GM23338 (cell line): ENCODE data around the gene ARHGEF11. TPM values are rescaled to one million over a fixed set of nuclear protein-coding genes. Genes with fewer than 3 reads are reported as not detected.

Experiments
- ATAC-seq: fragments of 200-7000 bp; cut with Tn5 transposase; 3 replicates; pipeline ENCODE4 v1.9.1; 2020
- DNase-seq: peaks from one replicate; pipeline ENCODE4 v3.0.0-alpha.2; 2015; ENCODE audit warnings: low spot score
- H2AFZ ChIP-seq: fragments of 200-600 bp; sonication (generic); 2 replicates; pipeline ENCODE4 v1.8.0; 2016; ENCODE audit warnings: antibody characterized with exemption, mild to moderate bottlenecking, moderate library complexity
- H3F3A ChIP-seq: fragments of 200-600 bp; sonication (generic); replicated peaks from 2 replicates; pipeline ENCODE4 v1.8.0; 2017; ENCODE audit warnings: antibody characterized with exemption, mixed run types, low read depth
- H3K27ac ChIP-seq: fragments of 200-600 bp; sonication (generic); 2 replicates; pipeline ENCODE4 v1.6.1; 2016; ENCODE audit warnings: low read depth
- H3K27me3 ChIP-seq: fragments of 200-600 bp; sonication (generic); 2 replicates; pipeline ENCODE4 v1.8.0; 2016; ENCODE audit warnings: mild to moderate bottlenecking, mixed run types, moderate library complexity; ENCODE audit not compliant: insufficient read depth
- H3K36me3 ChIP-seq: fragments of 200-600 bp; sonication (generic); 2 replicates; pipeline ENCODE4 v1.8.0; 2016; ENCODE audit warnings: mild to moderate bottlenecking; ENCODE audit not compliant: insufficient read depth
- H3K4me1 ChIP-seq: fragments of 200-600 bp; sonication (generic); 2 replicates; pipeline ENCODE4 v1.8.0; 2016; ENCODE audit warnings: mild to moderate bottlenecking, moderate library complexity; ENCODE audit not compliant: insufficient read depth
- H3K4me2 ChIP-seq: fragments of 200-600 bp; sonication (generic); 2 replicates; pipeline ENCODE4 v1.7.1; 2017; ENCODE audit warnings: mixed run types
- H3K4me3 ChIP-seq: fragments of 200-600 bp; sonication (generic); 2 replicates; pipeline ENCODE4 v1.6.1; 2016; ENCODE audit warnings: mixed run types
- H3K79me2 ChIP-seq: fragments of 200-600 bp; sonication (generic); replicated peaks from 2 replicates; pipeline ENCODE4 v1.8.0; 2017; ENCODE audit warnings: mild to moderate bottlenecking; ENCODE audit not compliant: insufficient read depth
- H3K9me2 ChIP-seq: fragments of 200-600 bp; sonication (generic); 2 replicates; pipeline ENCODE4 v1.8.0; 2017; ENCODE audit not compliant: insufficient read depth
- H4K20me1 ChIP-seq: fragments of 200-600 bp; sonication (generic); replicated peaks from 2 replicates; pipeline ENCODE4 v1.8.0; 2017; ENCODE audit warnings: mild to moderate bottlenecking; ENCODE audit not compliant: insufficient read depth
- H3K27ac Mint-ChIP-seq: 2 replicates; pipeline ENCODE4 v1.8.0; 2020; ENCODE audit warnings: inconsistent platforms, mild to moderate bottlenecking, moderate library complexity, mixed read lengths
- H3K27me3 Mint-ChIP-seq: 3 replicates; pipeline ENCODE4 v1.8.0; 2022; ENCODE audit warnings: low read depth, mild to moderate bottlenecking, moderate library complexity, mixed read lengths, inconsistent platforms; ENCODE audit not compliant: insufficient read depth, poor library complexity
- H3K36me3 Mint-ChIP-seq: 3 replicates; pipeline ENCODE4 v1.8.0; 2021; ENCODE audit warnings: low read depth, mild to moderate bottlenecking, inconsistent platforms, moderate library complexity, mixed read lengths
- H3K4me1 Mint-ChIP-seq: 3 replicates; pipeline ENCODE4 v1.8.0; 2020; ENCODE audit warnings: mild to moderate bottlenecking, inconsistent platforms, mixed read lengths
- H3K4me3 Mint-ChIP-seq: 3 replicates; pipeline ENCODE4 v1.8.0; 2021; ENCODE audit warnings: moderate library complexity, mild to moderate bottlenecking, inconsistent platforms, mixed read lengths
- H3K9me3 Mint-ChIP-seq: 3 replicates; pipeline ENCODE4 v1.8.0; 2020; ENCODE audit warnings: moderate library complexity, mild to moderate bottlenecking, inconsistent platforms, mixed read lengths
- CREB1 ChIP-seq: fragments of 250-450 bp; sonication (Bioruptor Pico); IDR thresholded peaks from 2 replicates; pipeline ENCODE4 v1.5.0; 2020; ENCODE audit warnings: low read depth, mild to moderate bottlenecking, moderate library complexity
- EZH2 ChIP-seq: fragments of 200-600 bp; sonication (generic); IDR thresholded peaks from one replicate; pipeline ENCODE4 v1.8.0; 2017; ENCODE audit warnings: antibody characterized with exemption, mild to moderate bottlenecking, low read depth; ENCODE audit not compliant: unreplicated experiment
- EZH2phosphoT487 ChIP-seq: fragments of 200-600 bp; sonication (generic); IDR thresholded peaks from one replicate; pipeline ENCODE4 v1.8.1; 2018; ENCODE audit warnings: antibody characterized with exemption; ENCODE audit not compliant: unreplicated experiment
- JUNB ChIP-seq: IDR thresholded peaks from one replicate; pipeline ENCODE4 v1.6.1; 2016; ENCODE audit warnings: antibody characterized with exemption; ENCODE audit not compliant: unreplicated experiment
- NANOG ChIP-seq: IDR thresholded peaks from 2 replicates; pipeline ENCODE4 v1.6.1; 2016; ENCODE audit warnings: antibody characterized with exemption, borderline replicate concordance
- POLR2AphosphoS5 ChIP-seq: IDR thresholded peaks from 2 replicates; pipeline ENCODE4 v1.6.1; 2016; ENCODE audit warnings: antibody characterized with exemption, low read depth
- STAT1 ChIP-seq: IDR thresholded peaks from one replicate; pipeline ENCODE4 v1.6.1; 2016; ENCODE audit warnings: antibody characterized with exemption; ENCODE audit not compliant: unreplicated experiment
- ZNF114 ChIP-seq: fragments of 250-450 bp; sonication (Bioruptor Pico); IDR thresholded peaks from 2 replicates; pipeline ENCODE4 v1.5.0; 2020; ENCODE audit warnings: mild to moderate bottlenecking, moderate library complexity
- ZNF331 ChIP-seq: fragments of 250-450 bp; sonication (Bioruptor Pico); IDR thresholded peaks from 2 replicates; pipeline ENCODE4 v1.5.0; 2020; ENCODE audit warnings: low read depth, mild to moderate bottlenecking, moderate library complexity
- polyA plus RNA-seq: library from polyadenylated mRNA; unstranded; fragments of >200 nt; fragmentation: Nextera tagmentation; extraction: Ambion mirVana; gene quantifications from 2 replicates; pipeline ENCODE4 v1.2.1, GENCODE V29; 2016
- total RNA-seq: library from RNA; depleted of rRNA; stranded (reverse); fragments of >200 nt; shearing (Covaris generic); gene quantifications from 2 replicates; pipeline ENCODE4 v1.2.3, GENCODE V29; 2014
- TF ChIP-seq, protein P1 (sequence below): IDR thresholded peaks from 2 replicates; pipeline ENCODE4 v1.6.1; 2016; ENCODE audit warnings: antibody characterized with exemption
- TF ChIP-seq, protein P2 (sequence below), 2 experiments: fragments of 200-600 bp in 1 of 2; sonication (generic) in 1 of 2; conservative IDR thresholded peaks; 2 replicates each; pipeline versions ENCODE4 v1.5.1 to v1.6.1; 2016 to 2017; ENCODE audit warnings: antibody characterized with exemption in 2 of 2, low read depth in 2 of 2, mild to moderate bottlenecking in 2 of 2, moderate library complexity in 1 of 2
- TF ChIP-seq, protein P3 (sequence below): IDR thresholded peaks from one replicate; pipeline ENCODE4 v1.6.1; 2018; ENCODE audit warnings: antibody characterized with exemption; ENCODE audit not compliant: unreplicated experiment
- TF ChIP-seq, protein P4 (sequence below): fragments of 250-450 bp; sonication (Bioruptor Pico); IDR thresholded peaks from 2 replicates; pipeline ENCODE4 v1.5.0; 2020; ENCODE audit warnings: mild to moderate bottlenecking, moderate library complexity

The ARHGEF11 gene
- total and polyA plus RNA-seq, 2 experiments from 2014 or later = 12.3 to 33.7 TPM

DNA sequence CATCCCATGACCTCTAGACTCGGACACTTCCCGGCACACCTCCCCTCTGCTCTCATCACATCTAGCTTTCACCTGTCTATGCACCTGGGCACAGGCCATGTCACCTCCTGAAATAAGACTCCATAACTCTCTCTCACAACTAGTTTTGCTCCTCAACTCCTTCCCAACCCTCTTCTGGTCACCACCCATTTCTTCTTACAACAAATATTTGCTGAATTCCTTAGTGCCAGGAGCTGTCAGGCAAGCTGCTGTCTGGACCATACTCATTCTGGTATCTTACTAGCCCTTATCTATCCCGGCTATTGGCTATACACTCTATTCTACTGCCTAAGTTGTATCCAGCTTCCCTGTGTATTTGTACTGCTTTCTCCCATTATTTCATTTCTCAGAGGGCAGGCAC, 76.0 kb downstream of the ARHGEF11 start:
- Mint-ChIP-seq H3K27me3 (peaks cover 2% of the 10 kb centered on the region), H3K4me1 (peaks cover 1% of the 10 kb centered on the region; the same call in 2 of the 3 replicates), H3K4me3 (no peak overlapping the region), H3K27ac (no peak overlapping the region), H3K36me3 (peaks cover 32% of the 10 kb centered on the region), H3K9me3 (no peaks in the 10 kb centered on the region)
- H2AFZ ChIP-seq = no peak overlapping the region
- peaks cover 3% of the 10 kb centered on the region; the same call in 1 of the 2 replicates for H3K9me2 ChIP-seq
- ATAC-seq (no peak), DNase-seq (no peak)
- H4K20me1 ChIP-seq = 0 out of 2 replicates have a peak, but pooled peaks cover 4% of the 10 kb centered on the region
- no peak for TF ChIP-seq NANOG
- no peak for TF ChIP-seq CREB1 (CRISPR knock-in tag)
- TF ChIP-seq, protein P1, sequence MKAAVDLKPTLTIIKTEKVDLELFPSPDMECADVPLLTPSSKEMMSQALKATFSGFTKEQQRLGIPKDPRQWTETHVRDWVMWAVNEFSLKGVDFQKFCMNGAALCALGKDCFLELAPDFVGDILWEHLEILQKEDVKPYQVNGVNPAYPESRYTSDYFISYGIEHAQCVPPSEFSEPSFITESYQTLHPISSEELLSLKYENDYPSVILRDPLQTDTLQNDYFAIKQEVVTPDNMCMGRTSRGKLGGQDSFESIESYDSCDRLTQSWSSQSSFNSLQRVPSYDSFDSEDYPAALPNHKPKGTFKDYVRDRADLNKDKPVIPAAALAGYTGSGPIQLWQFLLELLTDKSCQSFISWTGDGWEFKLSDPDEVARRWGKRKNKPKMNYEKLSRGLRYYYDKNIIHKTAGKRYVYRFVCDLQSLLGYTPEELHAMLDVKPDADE = no peak
- TF ChIP-seq, protein P2, sequence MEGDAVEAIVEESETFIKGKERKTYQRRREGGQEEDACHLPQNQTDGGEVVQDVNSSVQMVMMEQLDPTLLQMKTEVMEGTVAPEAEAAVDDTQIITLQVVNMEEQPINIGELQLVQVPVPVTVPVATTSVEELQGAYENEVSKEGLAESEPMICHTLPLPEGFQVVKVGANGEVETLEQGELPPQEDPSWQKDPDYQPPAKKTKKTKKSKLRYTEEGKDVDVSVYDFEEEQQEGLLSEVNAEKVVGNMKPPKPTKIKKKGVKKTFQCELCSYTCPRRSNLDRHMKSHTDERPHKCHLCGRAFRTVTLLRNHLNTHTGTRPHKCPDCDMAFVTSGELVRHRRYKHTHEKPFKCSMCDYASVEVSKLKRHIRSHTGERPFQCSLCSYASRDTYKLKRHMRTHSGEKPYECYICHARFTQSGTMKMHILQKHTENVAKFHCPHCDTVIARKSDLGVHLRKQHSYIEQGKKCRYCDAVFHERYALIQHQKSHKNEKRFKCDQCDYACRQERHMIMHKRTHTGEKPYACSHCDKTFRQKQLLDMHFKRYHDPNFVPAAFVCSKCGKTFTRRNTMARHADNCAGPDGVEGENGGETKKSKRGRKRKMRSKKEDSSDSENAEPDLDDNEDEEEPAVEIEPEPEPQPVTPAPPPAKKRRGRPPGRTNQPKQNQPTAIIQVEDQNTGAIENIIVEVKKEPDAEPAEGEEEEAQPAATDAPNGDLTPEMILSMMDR (conservative IDR thresholded peaks at IDR 0.05; ENCODE audit: low read depth in 2 of 2) = no peak
- TF ChIP-seq, protein P3, sequence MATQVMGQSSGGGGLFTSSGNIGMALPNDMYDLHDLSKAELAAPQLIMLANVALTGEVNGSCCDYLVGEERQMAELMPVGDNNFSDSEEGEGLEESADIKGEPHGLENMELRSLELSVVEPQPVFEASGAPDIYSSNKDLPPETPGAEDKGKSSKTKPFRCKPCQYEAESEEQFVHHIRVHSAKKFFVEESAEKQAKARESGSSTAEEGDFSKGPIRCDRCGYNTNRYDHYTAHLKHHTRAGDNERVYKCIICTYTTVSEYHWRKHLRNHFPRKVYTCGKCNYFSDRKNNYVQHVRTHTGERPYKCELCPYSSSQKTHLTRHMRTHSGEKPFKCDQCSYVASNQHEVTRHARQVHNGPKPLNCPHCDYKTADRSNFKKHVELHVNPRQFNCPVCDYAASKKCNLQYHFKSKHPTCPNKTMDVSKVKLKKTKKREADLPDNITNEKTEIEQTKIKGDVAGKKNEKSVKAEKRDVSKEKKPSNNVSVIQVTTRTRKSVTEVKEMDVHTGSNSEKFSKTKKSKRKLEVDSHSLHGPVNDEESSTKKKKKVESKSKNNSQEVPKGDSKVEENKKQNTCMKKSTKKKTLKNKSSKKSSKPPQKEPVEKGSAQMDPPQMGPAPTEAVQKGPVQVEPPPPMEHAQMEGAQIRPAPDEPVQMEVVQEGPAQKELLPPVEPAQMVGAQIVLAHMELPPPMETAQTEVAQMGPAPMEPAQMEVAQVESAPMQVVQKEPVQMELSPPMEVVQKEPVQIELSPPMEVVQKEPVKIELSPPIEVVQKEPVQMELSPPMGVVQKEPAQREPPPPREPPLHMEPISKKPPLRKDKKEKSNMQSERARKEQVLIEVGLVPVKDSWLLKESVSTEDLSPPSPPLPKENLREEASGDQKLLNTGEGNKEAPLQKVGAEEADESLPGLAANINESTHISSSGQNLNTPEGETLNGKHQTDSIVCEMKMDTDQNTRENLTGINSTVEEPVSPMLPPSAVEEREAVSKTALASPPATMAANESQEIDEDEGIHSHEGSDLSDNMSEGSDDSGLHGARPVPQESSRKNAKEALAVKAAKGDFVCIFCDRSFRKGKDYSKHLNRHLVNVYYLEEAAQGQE = no peak
- no peak for TF ChIP-seq ZNF331 (CRISPR knock-in tag)
- TF ChIP-seq JUNB = no peak
- TF ChIP-seq, protein P4, sequence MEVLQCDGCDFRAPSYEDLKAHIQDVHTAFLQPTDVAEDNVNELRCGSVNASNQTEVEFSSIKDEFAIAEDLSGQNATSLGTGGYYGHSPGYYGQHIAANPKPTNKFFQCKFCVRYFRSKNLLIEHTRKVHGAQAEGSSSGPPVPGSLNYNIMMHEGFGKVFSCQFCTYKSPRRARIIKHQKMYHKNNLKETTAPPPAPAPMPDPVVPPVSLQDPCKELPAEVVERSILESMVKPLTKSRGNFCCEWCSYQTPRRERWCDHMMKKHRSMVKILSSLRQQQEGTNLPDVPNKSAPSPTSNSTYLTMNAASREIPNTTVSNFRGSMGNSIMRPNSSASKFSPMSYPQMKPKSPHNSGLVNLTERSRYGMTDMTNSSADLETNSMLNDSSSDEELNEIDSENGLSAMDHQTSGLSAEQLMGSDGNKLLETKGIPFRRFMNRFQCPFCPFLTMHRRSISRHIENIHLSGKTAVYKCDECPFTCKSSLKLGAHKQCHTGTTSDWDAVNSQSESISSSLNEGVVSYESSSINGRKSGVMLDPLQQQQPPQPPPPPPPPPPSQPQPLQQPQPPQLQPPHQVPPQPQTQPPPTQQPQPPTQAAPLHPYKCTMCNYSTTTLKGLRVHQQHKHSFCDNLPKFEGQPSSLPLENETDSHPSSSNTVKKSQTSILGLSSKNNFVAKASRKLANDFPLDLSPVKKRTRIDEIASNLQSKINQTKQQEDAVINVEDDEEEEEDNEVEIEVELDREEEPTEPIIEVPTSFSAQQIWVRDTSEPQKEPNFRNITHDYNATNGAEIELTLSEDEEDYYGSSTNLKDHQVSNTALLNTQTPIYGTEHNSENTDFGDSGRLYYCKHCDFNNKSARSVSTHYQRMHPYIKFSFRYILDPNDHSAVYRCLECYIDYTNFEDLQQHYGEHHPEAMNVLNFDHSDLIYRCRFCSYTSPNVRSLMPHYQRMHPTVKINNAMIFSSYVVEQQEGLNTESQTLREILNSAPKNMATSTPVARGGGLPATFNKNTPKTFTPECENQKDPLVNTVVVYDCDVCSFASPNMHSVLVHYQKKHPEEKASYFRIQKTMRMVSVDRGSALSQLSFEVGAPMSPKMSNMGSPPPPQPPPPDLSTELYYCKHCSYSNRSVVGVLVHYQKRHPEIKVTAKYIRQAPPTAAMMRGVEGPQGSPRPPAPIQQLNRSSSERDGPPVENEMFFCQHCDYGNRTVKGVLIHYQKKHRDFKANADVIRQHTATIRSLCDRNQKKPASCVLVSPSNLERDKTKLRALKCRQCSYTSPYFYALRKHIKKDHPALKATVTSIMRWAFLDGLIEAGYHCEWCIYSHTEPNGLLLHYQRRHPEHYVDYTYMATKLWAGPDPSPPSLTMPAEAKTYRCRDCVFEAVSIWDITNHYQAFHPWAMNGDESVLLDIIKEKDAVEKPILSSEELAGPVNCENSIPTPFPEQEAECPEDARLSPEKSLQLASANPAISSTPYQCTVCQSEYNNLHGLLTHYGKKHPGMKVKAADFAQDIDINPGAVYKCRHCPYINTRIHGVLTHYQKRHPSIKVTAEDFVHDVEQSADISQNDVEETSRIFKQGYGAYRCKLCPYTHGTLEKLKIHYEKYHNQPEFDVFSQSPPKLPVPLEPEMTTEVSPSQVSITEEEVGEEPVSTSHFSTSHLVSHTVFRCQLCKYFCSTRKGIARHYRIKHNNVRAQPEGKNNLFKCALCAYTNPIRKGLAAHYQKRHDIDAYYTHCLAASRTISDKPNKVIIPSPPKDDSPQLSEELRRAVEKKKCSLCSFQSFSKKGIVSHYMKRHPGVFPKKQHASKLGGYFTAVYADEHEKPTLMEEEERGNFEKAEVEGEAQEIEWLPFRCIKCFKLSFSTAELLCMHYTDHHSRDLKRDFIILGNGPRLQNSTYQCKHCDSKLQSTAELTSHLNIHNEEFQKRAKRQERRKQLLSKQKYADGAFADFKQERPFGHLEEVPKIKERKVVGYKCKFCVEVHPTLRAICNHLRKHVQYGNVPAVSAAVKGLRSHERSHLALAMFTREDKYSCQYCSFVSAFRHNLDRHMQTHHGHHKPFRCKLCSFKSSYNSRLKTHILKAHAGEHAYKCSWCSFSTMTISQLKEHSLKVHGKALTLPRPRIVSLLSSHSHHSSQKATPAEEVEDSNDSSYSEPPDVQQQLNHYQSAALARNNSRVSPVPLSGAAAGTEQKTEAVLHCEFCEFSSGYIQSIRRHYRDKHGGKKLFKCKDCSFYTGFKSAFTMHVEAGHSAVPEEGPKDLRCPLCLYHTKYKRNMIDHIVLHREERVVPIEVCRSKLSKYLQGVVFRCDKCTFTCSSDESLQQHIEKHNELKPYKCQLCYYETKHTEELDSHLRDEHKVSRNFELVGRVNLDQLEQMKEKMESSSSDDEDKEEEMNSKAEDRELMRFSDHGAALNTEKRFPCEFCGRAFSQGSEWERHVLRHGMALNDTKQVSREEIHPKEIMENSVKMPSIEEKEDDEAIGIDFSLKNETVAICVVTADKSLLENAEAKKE = no peak
- TF ChIP-seq POLR2AphosphoS5 = no peak
- no peak for TF ChIP-seq EZH2phosphoT487
- no peak for TF ChIP-seq ZNF114 (CRISPR knock-in tag)
- TF ChIP-seq STAT1 = no peak
- TF ChIP-seq EZH2 = no peak
- H3K4me3 ChIP-seq = no peak overlapping the region
- H3K4me1 ChIP-seq = no peaks in the 10 kb centered on the region
- H3K27me3 ChIP-seq = no peaks in the 10 kb centered on the region
- no peak overlapping the region for H3K4me2 ChIP-seq
- no peaks in the 10 kb centered on the region for H3F3A ChIP-seq
- 0 out of 2 replicates have a peak, but pooled peaks cover 11% of the 10 kb centered on the region for H3K36me3 ChIP-seq
- no peaks in the 10 kb centered on the region for H3K79me2 ChIP-seq
- peak overlapping the region; percentile 45; the same call in 1 of the 2 replicates for H3K27ac ChIP-seq
